IPS-18c (cell line): ENCODE results near the gene TUBGCP5.

Experiments used
- H3K4me3 ChIP-seq: 2 replicates; pipeline ENCODE4 v1.7.0; 2013; ENCODE audit warnings: low read depth, mild to moderate bottlenecking, low read length, moderate library complexity; ENCODE audit not compliant: insufficient read depth
- H3K9me3 ChIP-seq: one replicate; pipeline ENCODE4 v1.6.1; 2013; ENCODE audit warnings: mild to moderate bottlenecking, low read length, moderate library complexity; ENCODE audit not compliant: control insufficient read depth, insufficient read depth

Gene TUBGCP5

DNA sequence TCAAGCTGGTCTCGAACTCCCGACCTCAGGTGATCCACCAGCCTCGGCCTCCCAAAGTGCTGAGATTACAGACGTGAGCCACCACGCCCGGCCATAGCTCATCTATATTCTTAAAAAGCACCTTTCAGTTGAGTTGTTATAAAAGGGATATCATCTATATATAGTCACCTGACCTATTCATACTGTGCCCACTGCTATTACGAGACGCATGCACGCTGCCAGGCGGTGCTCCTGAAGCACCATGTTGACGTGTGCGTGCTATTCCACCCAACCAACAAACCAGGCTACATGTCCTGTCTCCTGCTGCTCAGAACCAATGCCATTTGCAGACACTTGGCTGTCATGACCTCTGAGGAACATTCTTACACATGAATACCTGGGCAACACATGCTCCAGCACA lies 76.8 kb downstream of the TUBGCP5 start:
- Histone ChIP-seq H3K4me3 (no peak overlapping the region), H3K9me3 (no peaks in the 10 kb centered on the region)

DNA sequence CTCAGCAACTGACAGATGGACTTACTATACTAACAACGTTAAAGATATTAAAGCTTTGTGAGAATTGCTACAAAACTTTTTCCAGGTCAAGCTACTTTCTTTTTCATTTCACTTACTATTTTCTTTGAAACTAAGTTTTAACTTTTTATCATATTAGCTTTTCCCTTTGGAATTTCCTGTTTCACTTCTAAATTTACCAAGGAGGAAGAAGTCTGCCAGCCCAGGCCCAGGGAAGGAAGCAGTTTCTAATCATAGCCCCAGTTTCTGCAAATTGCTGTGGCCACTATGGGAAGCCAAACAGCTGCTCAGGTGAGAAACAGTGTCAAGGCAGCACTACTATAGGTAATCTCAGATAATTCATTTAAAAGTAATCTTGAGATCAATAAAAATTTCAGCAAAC lies 77.6 kb downstream of the TUBGCP5 start:
- Histone ChIP-seq H3K4me3 (no peak overlapping the region), H3K9me3 (no peaks in the 10 kb centered on the region)

DNA sequence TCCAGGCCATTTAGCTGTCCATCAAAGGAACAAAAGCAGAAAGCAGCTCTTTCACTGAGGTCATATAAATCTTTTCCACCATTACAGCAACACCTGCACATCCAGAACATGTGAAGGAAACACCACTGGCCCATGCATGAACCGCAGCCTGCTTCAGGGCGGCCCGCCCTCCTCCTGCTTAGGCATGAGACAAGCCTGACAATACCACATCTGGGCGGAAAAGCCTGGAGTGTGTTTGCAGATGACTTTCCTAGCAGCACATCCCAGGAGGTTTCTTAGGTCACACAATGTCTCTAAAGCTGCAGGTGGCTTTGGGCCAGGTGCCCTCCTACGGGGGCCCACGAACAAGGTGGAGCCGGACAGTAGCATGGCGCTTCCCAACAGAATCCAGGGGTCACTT lies 78.8 kb downstream of the TUBGCP5 start:
- Histone ChIP-seq H3K4me3 (no peak overlapping the region), H3K9me3 (no peaks in the 10 kb centered on the region)

DNA sequence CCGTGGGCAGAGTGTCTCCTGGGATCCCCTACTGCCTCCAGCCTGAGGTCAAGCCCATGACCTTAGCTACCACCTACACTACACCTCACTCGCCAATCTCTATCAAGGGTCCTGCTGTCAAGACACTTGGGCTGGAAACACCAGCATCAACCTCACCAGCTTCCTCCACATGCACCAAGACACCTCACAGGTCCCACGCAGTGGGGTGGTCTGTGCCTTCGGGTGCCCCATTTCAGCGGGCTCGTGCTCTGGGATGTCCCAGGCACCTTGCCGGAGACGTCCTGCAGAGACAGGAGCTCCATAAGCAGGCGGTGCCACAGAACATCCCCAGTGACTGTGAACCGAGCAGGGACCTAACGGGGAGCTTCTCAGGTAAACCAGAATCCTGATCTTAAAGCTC lies 79.2 kb downstream of the TUBGCP5 start:
- no peak overlapping the region for H3K4me3 ChIP-seq
- no peaks in the 10 kb centered on the region for H3K9me3 ChIP-seq

GRCh38 chr15:22959321-22960101 lies 79.9 kb downstream of the TUBGCP5 start:
- H3K9me3 ChIP-seq = no peaks in the 10 kb centered on the region
- no peak overlapping the region for H3K4me3 ChIP-seq

DNA sequence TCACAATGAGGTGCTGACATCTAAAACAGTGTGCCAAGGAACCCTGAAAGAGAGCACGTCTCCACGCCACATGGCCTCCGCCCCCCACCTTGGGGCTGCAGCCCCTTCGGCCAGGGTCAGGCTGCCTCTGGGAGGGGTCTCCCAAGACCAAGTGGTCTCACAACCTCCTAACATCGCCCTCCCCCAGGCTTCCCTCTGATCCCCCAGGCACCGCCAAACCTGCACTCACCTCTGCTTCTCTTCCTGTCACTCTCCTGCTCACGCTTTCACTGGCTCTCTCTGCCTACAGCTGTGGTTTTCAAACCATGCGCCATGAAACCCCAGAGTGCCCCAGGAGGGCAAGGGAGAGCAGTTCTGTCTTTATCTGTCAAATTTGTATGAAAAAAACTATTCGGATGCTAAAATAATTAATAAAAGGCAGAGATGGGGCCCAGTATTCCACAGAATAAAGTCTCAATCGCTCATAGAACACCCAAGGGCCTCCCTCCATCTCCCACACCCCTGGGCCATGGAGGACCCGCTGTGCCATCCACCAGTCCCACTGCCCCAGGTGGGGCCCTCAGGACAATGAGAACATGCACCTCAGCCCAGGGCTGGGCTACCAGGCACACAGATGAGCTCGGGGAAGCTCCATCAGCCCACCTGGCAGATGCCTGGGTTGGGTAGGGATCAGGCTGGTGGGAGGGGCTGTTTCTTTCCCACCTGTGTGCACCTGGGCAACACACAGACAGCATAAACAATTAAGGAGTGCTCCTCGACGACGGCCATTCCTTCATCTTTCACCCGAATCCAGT lies 80.7 kb downstream of the TUBGCP5 start:
- Histone ChIP-seq H3K4me3 (no peak overlapping the region), H3K9me3 (no peaks in the 10 kb centered on the region)

GRCh38 chr15:22956978-22957260 lies 82.5 kb downstream of the TUBGCP5 start:
- no peaks in the 10 kb centered on the region for H3K9me3 ChIP-seq
- no peak overlapping the region for H3K4me3 ChIP-seq

DNA sequence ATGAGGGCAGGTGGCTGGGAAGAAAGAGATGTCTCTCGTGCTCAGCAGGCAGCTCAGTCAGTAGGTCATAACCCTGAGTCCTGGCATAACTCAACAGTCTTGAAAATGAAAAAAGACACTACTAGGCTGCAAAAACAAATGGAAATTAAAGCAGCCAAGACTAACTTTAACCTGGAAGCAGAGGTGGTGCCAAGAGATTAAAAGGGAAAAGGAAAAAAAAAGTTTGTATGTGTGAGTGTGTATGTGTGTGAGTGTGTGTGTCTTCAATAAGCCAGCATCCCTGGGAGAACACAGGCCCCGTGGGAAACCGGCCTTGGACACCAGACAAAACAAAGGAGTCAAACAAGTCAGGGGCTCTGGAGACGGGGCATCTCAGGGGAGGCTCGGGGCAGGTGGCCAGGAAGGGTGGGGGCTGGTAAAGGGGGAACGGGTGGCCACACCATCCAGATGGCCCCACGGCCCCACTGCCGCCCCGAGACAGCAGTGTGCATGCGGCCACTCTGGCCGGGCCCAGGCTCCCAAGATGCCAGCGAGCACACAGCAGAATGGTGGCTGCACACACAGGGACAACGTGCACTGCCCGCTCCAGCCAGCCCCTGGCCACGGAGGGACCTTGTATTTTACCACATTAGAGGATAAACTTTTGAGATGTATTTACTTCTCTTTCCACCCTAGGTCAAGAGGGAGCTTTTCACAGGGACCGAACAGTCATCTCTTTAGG lies 83.0 kb downstream of the TUBGCP5 start:
- Histone ChIP-seq H3K4me3 (no peak overlapping the region), H3K9me3 (no peaks in the 10 kb centered on the region)

- H3K4me3 ChIP-seq = no peak overlapping the region
Observed at GRCh38 chr15:22955544-22956119, 83.7 kb downstream of the TUBGCP5 start.

DNA sequence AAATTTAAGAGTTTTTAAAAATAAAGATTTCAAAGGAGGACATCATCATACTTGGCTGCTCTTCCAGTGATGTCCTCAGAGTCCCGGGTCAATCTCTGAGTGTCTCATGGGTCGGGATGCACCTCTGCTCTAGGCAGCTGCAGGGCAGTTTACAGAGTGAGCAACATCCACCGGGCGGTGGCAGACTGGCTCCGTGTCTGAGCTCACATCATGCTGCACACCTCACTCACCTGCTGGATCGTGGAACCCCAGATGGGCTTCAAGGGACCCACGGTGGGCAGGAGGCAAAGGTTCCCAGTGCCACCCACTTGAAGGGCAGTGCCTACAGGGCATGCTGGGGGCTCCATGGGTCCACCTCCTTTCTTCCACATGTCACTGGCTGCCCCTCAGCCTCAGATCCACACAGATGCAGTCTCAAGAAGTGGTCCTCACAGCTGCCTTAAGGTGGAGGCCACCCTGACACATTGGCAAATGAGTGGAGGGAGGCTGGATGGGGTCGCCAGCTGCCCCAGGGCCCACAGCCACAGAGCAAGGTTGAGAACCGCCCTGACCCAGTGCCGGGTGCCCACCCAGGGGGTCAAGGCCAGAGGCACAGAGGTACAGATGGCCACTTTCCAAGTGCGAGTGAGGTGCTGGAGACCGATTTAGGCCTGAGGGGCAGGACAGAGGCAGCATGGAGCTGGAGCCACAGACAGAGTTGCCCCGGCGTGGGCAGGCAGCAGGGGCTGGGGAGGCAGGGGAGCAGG lies 84.4 kb downstream of the TUBGCP5 start:
- no peaks in the 10 kb centered on the region for H3K9me3 ChIP-seq
- no peak overlapping the region for H3K4me3 ChIP-seq

More at GRCh38 chr15:22955544-22956119, 83.7 kb downstream of the TUBGCP5 start:
- no peaks in the 10 kb centered on the region for H3K9me3 ChIP-seq

DNA sequence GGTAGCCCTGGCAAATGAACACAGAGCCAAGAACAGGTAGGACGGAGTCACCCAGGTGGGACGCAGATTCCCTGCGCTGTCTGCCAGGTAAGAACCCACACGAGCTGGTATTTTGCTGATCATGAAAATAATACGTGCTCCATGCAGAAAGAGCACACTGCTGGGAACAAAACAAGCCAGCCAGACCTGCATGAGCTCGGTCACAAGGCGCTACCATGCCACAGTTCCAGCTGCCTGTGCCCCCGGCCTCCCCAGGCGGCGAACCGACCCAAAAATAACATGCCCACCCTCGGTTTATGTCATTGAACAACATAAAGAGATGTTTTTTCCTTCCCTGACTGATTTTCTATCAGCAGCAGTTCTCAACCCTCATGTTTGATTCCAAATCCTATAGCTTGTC lies 85.0 kb downstream of the TUBGCP5 start:
- H3K4me3 ChIP-seq = no peak overlapping the region

GRCh38 chr15:22952796-22953579 lies 86.4 kb downstream of the TUBGCP5 start:
- Histone ChIP-seq H3K9me3 (no peaks in the 10 kb centered on the region), H3K4me3 (no peak overlapping the region)

More for the DNA sequence above, 85.0 kb downstream of the TUBGCP5 start:
- no peaks in the 10 kb centered on the region for H3K9me3 ChIP-seq

- no peaks in the 10 kb centered on the region for H3K9me3 ChIP-seq
- no peak overlapping the region for H3K4me3 ChIP-seq
Observed at GRCh38 chr15:22951381-22952280, 87.7 kb downstream of the TUBGCP5 start.

GRCh38 chr15:22951031-22951380 lies 88.4 kb downstream of the TUBGCP5 start:
- H3K9me3 ChIP-seq = no peaks in the 10 kb centered on the region
- no peak overlapping the region for H3K4me3 ChIP-seq

- Histone ChIP-seq H3K9me3 (no peaks in the 10 kb centered on the region), H3K4me3 (no peak overlapping the region)
Observed at GRCh38 chr15:22950256-22950990, 88.9 kb downstream of the TUBGCP5 start.
